Heart left ventricle (tissue), 13 donors: ENCODE data around the gene N4BP2.

ENCODE experiments used
- CTCF ChIP-seq, 12 donors: fragments of 200-600 bp; sonication (generic) in 4 of 12; IDR thresholded peaks; one replicate each; pipeline versions ENCODE4 v1.5.0 to v1.8.0; 2018 to 2022; ENCODE audit warnings: antibody characterized with exemption in 12 of 12, mild to moderate bottlenecking in 5 of 12
- POLR2A ChIP-seq, 2 donors: fragments of 450-650 bp; IDR thresholded peaks; one replicate each; pipeline ENCODE4 v1.6.1; 2017; ENCODE audit warnings: antibody characterized with exemption in 2 of 2, mild to moderate bottlenecking in 2 of 2, moderate library complexity in 2 of 2
- donor health status: ischemic (EF 13 %, LVEDD 7.1; RV severe dilation, severe dysfunction).
- donor health status: DM: no; HTN: yes; CAD: no.
- donor health status: DM: no; HTN: no; CAD: no.
- donor health status: ischemic (EF 25% LVEDD 6.9; RV normal size, moderate dysfunction).
- donor health status: ischemic (EF 25% LVEDD 5.7; RV mildly dilated, moderate dysfunction).
- donor health status: ischemic (EF 35%, LVEDD 5.7; RV mildly dilated, moderate dysfunction).
- donor health status: nonischemic (EF 11% LVEDD 7.7; RV severe dilation, severe dysfunction).
- donor health status: DM: yes; HTN: yes; CAD: no.
- donor health status: PGD.
- donor health status: ischemic (EF 29% LVEDD 5.4; RV normal size, mild dysfunction).
- donor health status: nonischemic (EF 23%, LVEDD 6.1; RV moderate dilation, normal function).

- TF ChIP-seq CTCF (IDR thresholded peaks at IDR 0.05) (no peak), POLR2A (IDR thresholded peaks at IDR 0.05) (no peak)
Observed at GRCh38 chr4:40196724-40197281, 140.2 kb downstream of the N4BP2 start, which contains the start of gene RHOH.
